Measurements from ENCODE around the gene NTRK3. TPM values are rescaled to one million over a fixed set of nuclear protein-coding genes. Genes with fewer than 3 reads are reported as not detected.

Gene NTRK3
- total and polyA plus RNA-seq, 4 donors = 0.21 to 2.9 (median 0.32) TPM

DNA sequence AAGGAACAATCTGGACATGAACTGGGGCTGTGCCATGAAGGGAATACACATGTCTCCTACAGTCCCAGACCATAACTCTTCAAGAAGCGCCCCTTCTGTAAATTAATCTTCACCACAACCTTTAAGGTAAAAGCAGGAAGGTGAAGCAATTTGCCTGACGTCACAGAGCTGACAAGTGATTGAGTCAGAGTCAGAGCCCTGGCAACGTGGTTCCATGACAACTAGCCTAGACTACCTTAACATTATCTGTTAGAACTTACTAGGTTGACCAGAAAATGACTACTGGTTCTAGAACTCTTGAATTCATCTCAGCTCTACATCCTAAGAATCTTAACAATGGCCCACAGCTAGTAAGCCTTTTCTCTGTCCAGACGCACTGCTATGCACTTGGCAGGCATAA, 124.6 kb downstream of the NTRK3 start:
- H3K9me3 ChIP-seq (ENCODE audit: control insufficient read depth in 4 of 4, low read length in 3 of 4) = peaks cover 0 to 4% (median 0%) of the 10 kb centered on the region in 4 donors
- no peak for DNase-seq (ENCODE audit: low spot score)
- H3K36me3 ChIP-seq (ENCODE audit: control insufficient read depth in 4 of 4, insufficient read depth in 3 of 4, low read depth in 1 of 4, low read length in 3 of 4) = no peaks in the 10 kb centered on the region
- no peak overlapping the region for H3K27ac ChIP-seq (ENCODE audit: low read depth in 1 of 2, low read length in 2 of 2)
- peaks cover 0 to 4% (median 0%) of the 10 kb centered on the region in 4 donors for H3K27me3 ChIP-seq (ENCODE audit: control insufficient read depth in 4 of 4, insufficient read depth in 4 of 4, low read length in 3 of 4)
- H3K4me1 ChIP-seq (ENCODE audit: control insufficient read depth in 4 of 4, insufficient read depth in 4 of 4, low read length in 3 of 4) = no peaks in the 10 kb centered on the region
- H3K9ac ChIP-seq (ENCODE audit: low read depth in 1 of 2, low read length in 2 of 2) = no peak overlapping the region
- no peak overlapping the region for H3K4me3 ChIP-seq (ENCODE audit: low read depth in 1 of 3, low read length in 3 of 3)
- TF ChIP-seq TAF1 (conservative IDR thresholded peaks at IDR 0.05) (no peak), YY1 (IDR thresholded peaks at IDR 0.05) (no peak), HNF4G (IDR thresholded peaks at IDR 0.05) (no peak), RXRA (IDR thresholded peaks at IDR 0.05) (no peak), FOXA1 (IDR thresholded peaks at IDR 0.05) (no peak), FOXA2 (IDR thresholded peaks at IDR 0.05) (no peak), RAD21 (IDR thresholded peaks at IDR 0.05) (no peak), NR2F2 (IDR thresholded peaks at IDR 0.05) (no peak), GABPA (IDR thresholded peaks at IDR 0.05 in 1 of 2, conservative IDR thresholded peaks at IDR 0.05 in 1 of 2) (no peak), JUND (IDR thresholded peaks at IDR 0.05) (no peak), SP1 (IDR thresholded peaks at IDR 0.05) (no peak), EGR1 (IDR thresholded peaks at IDR 0.05; ENCODE audit: low read depth in 2 of 2) (no peak), HNF4A (conservative IDR thresholded peaks at IDR 0.05) (no peak)
- TF ChIP-seq, protein P1, sequence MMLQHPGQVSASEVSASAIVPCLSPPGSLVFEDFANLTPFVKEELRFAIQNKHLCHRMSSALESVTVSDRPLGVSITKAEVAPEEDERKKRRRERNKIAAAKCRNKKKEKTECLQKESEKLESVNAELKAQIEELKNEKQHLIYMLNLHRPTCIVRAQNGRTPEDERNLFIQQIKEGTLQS (IDR thresholded peaks at IDR 0.05) = no peak
- TF ChIP-seq, protein P2, sequence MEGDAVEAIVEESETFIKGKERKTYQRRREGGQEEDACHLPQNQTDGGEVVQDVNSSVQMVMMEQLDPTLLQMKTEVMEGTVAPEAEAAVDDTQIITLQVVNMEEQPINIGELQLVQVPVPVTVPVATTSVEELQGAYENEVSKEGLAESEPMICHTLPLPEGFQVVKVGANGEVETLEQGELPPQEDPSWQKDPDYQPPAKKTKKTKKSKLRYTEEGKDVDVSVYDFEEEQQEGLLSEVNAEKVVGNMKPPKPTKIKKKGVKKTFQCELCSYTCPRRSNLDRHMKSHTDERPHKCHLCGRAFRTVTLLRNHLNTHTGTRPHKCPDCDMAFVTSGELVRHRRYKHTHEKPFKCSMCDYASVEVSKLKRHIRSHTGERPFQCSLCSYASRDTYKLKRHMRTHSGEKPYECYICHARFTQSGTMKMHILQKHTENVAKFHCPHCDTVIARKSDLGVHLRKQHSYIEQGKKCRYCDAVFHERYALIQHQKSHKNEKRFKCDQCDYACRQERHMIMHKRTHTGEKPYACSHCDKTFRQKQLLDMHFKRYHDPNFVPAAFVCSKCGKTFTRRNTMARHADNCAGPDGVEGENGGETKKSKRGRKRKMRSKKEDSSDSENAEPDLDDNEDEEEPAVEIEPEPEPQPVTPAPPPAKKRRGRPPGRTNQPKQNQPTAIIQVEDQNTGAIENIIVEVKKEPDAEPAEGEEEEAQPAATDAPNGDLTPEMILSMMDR (IDR thresholded peaks at IDR 0.05; ENCODE audit: low read depth, low read length, missing input control) = no peak
- TF ChIP-seq, protein P3, sequence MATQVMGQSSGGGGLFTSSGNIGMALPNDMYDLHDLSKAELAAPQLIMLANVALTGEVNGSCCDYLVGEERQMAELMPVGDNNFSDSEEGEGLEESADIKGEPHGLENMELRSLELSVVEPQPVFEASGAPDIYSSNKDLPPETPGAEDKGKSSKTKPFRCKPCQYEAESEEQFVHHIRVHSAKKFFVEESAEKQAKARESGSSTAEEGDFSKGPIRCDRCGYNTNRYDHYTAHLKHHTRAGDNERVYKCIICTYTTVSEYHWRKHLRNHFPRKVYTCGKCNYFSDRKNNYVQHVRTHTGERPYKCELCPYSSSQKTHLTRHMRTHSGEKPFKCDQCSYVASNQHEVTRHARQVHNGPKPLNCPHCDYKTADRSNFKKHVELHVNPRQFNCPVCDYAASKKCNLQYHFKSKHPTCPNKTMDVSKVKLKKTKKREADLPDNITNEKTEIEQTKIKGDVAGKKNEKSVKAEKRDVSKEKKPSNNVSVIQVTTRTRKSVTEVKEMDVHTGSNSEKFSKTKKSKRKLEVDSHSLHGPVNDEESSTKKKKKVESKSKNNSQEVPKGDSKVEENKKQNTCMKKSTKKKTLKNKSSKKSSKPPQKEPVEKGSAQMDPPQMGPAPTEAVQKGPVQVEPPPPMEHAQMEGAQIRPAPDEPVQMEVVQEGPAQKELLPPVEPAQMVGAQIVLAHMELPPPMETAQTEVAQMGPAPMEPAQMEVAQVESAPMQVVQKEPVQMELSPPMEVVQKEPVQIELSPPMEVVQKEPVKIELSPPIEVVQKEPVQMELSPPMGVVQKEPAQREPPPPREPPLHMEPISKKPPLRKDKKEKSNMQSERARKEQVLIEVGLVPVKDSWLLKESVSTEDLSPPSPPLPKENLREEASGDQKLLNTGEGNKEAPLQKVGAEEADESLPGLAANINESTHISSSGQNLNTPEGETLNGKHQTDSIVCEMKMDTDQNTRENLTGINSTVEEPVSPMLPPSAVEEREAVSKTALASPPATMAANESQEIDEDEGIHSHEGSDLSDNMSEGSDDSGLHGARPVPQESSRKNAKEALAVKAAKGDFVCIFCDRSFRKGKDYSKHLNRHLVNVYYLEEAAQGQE (IDR thresholded peaks at IDR 0.05) = no peak
- TF ChIP-seq, protein P4, sequence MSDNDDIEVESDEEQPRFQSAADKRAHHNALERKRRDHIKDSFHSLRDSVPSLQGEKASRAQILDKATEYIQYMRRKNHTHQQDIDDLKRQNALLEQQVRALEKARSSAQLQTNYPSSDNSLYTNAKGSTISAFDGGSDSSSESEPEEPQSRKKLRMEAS (IDR thresholded peaks at IDR 0.05) = no peak
- 54% methylated on average over 4 of the region's 4 CpGs for WGBS

DNA sequence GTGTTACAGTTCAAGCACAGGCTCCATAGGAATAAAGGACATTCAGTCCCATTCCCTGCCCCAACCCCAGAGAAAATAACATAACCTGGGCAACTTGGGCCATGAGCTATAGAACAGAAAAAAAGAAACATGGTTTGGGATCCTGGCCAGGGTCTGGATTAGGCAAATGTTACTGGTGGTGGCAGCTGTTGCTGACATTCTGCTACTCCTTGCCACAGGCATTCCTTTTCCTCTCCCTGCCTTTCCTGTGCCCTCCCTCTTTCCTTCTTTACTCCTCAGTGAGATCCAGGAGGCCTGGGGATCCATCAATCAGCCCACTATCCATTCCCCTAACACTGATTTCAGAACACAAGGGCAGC, 129.1 kb downstream of the NTRK3 start:
- no peak overlapping the region for H3K4me3 ChIP-seq (ENCODE audit: low read depth in 1 of 3, low read length in 3 of 3)
- H3K27ac ChIP-seq (ENCODE audit: low read depth in 1 of 2, low read length in 2 of 2) = no peak overlapping the region
- no peaks in the 10 kb centered on the region for H3K27me3 ChIP-seq (ENCODE audit: control insufficient read depth in 4 of 4, insufficient read depth in 4 of 4, low read length in 3 of 4)
- H3K4me1 ChIP-seq (ENCODE audit: control insufficient read depth in 4 of 4, insufficient read depth in 4 of 4, low read length in 3 of 4) = no peaks in the 10 kb centered on the region
- no peak overlapping the region for H3K9ac ChIP-seq (ENCODE audit: low read depth in 1 of 2, low read length in 2 of 2)
- TF ChIP-seq TAF1 (conservative IDR thresholded peaks at IDR 0.05) (no peak), HNF4G (IDR thresholded peaks at IDR 0.05) (no peak)
- TF ChIP-seq, protein P3 (IDR thresholded peaks at IDR 0.05) = no peak
- TF ChIP-seq, protein P5, sequence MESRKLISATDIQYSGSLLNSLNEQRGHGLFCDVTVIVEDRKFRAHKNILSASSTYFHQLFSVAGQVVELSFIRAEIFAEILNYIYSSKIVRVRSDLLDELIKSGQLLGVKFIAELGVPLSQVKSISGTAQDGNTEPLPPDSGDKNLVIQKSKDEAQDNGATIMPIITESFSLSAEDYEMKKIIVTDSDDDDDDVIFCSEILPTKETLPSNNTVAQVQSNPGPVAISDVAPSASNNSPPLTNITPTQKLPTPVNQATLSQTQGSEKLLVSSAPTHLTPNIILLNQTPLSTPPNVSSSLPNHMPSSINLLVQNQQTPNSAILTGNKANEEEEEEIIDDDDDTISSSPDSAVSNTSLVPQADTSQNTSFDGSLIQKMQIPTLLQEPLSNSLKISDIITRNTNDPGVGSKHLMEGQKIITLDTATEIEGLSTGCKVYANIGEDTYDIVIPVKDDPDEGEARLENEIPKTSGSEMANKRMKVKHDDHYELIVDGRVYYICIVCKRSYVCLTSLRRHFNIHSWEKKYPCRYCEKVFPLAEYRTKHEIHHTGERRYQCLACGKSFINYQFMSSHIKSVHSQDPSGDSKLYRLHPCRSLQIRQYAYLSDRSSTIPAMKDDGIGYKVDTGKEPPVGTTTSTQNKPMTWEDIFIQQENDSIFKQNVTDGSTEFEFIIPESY (IDR thresholded peaks at IDR 0.05) = no peak
- TF ChIP-seq, protein P2 (IDR thresholded peaks at IDR 0.05; ENCODE audit: low read depth, low read length, missing input control) = no peak
- TF ChIP-seq, protein P4 (IDR thresholded peaks at IDR 0.05) = no peak
- H3K36me3 ChIP-seq (ENCODE audit: control insufficient read depth in 4 of 4, insufficient read depth in 3 of 4, low read depth in 1 of 4, low read length in 3 of 4) = no peaks in the 10 kb centered on the region
- no peak for DNase-seq (ENCODE audit: low spot score)
- no peaks in the 10 kb centered on the region for H3K9me3 ChIP-seq (ENCODE audit: control insufficient read depth in 4 of 4, low read length in 3 of 4)
